CD8-positive, alpha-beta memory T cell (primary cell): ENCODE measurements around the gene ROPN1L. TPM values are rescaled to one million over a fixed set of nuclear protein-coding genes. Genes with fewer than 3 reads are reported as not detected.

ENCODE experiments used
- CTCF ChIA-PET: fragments of 350-600 bp; sonication (Branson Sonifier 250); formaldehyde crosslinking; loops from one replicate; lab custom pipeline; 2021; ENCODE audit warnings: antibody characterized with exemption; lab: Charles Lee
- POLR2A ChIA-PET: fragments of 350-600 bp; sonication (Branson Sonifier 250); formaldehyde crosslinking; loops from one replicate; lab custom pipeline; 2021; ENCODE audit warnings: antibody characterized with exemption; lab: Charles Lee
- DNase-seq, 5 donors: peaks; one replicate each; pipeline versions ENCODE4 v3.0.0 to v3.0.0-alpha.2; 2020 to 2022; ENCODE audit warnings: mixed read lengths in 1 of 5
- H3K27ac ChIP-seq: one replicate; pipeline ENCODE4 v1.7.0; 2013; ENCODE audit warnings: low read depth, mild to moderate bottlenecking, low read length, moderate library complexity
- H3K27me3 ChIP-seq: 2 replicates; pipeline ENCODE4 v1.7.0; 2013; ENCODE audit warnings: low read length, mild to moderate bottlenecking; ENCODE audit not compliant: insufficient read depth, poor library complexity, severe bottlenecking
- H3K36me3 ChIP-seq: 2 replicates; pipeline ENCODE4 v1.7.0; 2013; ENCODE audit warnings: mild to moderate bottlenecking, low read length, moderate library complexity; ENCODE audit not compliant: insufficient read depth
- H3K4me1 ChIP-seq: 2 replicates; pipeline ENCODE4 v1.7.0; 2013; ENCODE audit warnings: mild to moderate bottlenecking, low read length, moderate library complexity; ENCODE audit not compliant: insufficient read depth
- H3K4me3 ChIP-seq: 2 replicates; pipeline ENCODE4 v1.7.0; 2013; ENCODE audit warnings: mild to moderate bottlenecking, low read length
- H3K9me3 ChIP-seq: 2 replicates; pipeline ENCODE4 v1.7.0; 2013; ENCODE audit warnings: mild to moderate bottlenecking, low read length
- H3K27ac Mint-ChIP-seq, 8 donors: one replicate each; pipeline ENCODE4 v1.8.0; 2020 to 2021; ENCODE audit warnings: mixed read lengths in 8 of 8, mild to moderate bottlenecking in 6 of 8, inconsistent platforms in 3 of 8, moderate library complexity in 3 of 8
- H3K27me3 Mint-ChIP-seq, 2 donors: one replicate each; pipeline ENCODE4 v1.8.0; 2020 to 2021; ENCODE audit warnings: mixed read lengths in 2 of 2, mild to moderate bottlenecking in 1 of 2, moderate library complexity in 1 of 2
- H3K36me3 Mint-ChIP-seq, 3 donors: one replicate each; pipeline ENCODE4 v1.8.0; 2020 to 2021; ENCODE audit warnings: mixed read lengths in 3 of 3, inconsistent platforms in 1 of 3, mild to moderate bottlenecking in 1 of 3
- H3K4me1 Mint-ChIP-seq, 3 donors: one replicate each; pipeline ENCODE4 v1.8.0; 2020 to 2021; ENCODE audit warnings: mixed read lengths in 3 of 3, inconsistent platforms in 1 of 3, mild to moderate bottlenecking in 1 of 3
- H3K4me3 Mint-ChIP-seq, 7 donors: one replicate each; pipeline ENCODE4 v1.8.0; 2020 to 2021; ENCODE audit warnings: mixed read lengths in 7 of 7, mild to moderate bottlenecking in 6 of 7, moderate library complexity in 4 of 7, inconsistent platforms in 2 of 7
- H3K9me3 Mint-ChIP-seq, 5 donors: one replicate each; pipeline ENCODE4 v1.8.0; 2020 to 2022; ENCODE audit warnings: mixed read lengths in 5 of 5, mild to moderate bottlenecking in 3 of 5, moderate library complexity in 2 of 5, inconsistent platforms in 1 of 5
- polyA plus RNA-seq: library from polyadenylated mRNA; unstranded; fragments of 300-500 nt; fragmentation: Illumina TruSeq; gene quantifications from one replicate; pipeline ENCODE4 v1.2.3, GENCODE V29; 2021
- total RNA-seq, 2 experiments: library from RNA; stranded (reverse); gene quantifications; one replicate each; pipeline ENCODE4 v1.2.3, GENCODE V29; 2021

The ROPN1L gene
- total and polyA plus RNA-seq, 3 experiments from 2014 or later, result 0.22 to 2.9 TPM; not detected in 1

- H3K4me3 Mint-ChIP-seq, result no peak overlapping the region
- CTCF ChIA-PET, result no interaction called here
- no peaks in the 10 kb centered on the region for H3K36me3 ChIP-seq
- no peaks in the 10 kb centered on the region for H3K4me1 Mint-ChIP-seq
- H3K27ac Mint-ChIP-seq, result peak overlapping the region in 1 of 8 donors; percentile 27
- no peaks in the 10 kb centered on the region for H3K4me1 ChIP-seq
- no peaks in the 10 kb centered on the region for H3K27me3 ChIP-seq
- no peaks in the 10 kb centered on the region for H3K9me3 ChIP-seq
- H3K9me3 Mint-ChIP-seq, result no peaks in the 10 kb centered on the region
- POLR2A ChIA-PET, result no interaction called here
- no peak overlapping the region for H3K27ac ChIP-seq
- no peak for DNase-seq
- peaks cover 6 to 16% of the 10 kb centered on the region in 2 donors for H3K27me3 Mint-ChIP-seq
- no peak overlapping the region for H3K4me3 ChIP-seq
- H3K36me3 Mint-ChIP-seq, result peaks cover 0 to 2% (median 0%) of the 10 kb centered on the region in 3 donors
Measured at GRCh38 chr5:10467281-10468198, 25.9 kb downstream of the ROPN1L start.

DNA sequence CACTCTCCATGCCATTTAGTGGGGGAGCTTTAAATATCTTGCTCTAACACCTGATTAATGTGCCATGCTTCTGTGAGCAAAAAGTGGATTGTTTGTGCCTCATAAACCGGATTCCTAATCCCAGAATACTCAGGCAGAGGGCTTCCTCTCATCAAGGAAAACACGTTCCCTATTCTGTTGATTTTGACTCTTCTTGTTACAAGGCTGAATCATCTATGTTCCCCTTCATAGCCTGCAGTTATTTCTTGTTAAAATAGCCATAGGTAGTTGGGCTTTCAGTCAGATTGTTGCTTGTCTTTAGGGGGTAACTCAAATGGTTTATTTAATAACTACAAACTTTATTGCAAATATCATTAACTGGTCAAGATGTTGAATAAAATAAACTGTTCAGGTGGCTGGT is 26.6 kb downstream of the ROPN1L start:
- CTCF ChIA-PET, result no interaction called here

DNA sequence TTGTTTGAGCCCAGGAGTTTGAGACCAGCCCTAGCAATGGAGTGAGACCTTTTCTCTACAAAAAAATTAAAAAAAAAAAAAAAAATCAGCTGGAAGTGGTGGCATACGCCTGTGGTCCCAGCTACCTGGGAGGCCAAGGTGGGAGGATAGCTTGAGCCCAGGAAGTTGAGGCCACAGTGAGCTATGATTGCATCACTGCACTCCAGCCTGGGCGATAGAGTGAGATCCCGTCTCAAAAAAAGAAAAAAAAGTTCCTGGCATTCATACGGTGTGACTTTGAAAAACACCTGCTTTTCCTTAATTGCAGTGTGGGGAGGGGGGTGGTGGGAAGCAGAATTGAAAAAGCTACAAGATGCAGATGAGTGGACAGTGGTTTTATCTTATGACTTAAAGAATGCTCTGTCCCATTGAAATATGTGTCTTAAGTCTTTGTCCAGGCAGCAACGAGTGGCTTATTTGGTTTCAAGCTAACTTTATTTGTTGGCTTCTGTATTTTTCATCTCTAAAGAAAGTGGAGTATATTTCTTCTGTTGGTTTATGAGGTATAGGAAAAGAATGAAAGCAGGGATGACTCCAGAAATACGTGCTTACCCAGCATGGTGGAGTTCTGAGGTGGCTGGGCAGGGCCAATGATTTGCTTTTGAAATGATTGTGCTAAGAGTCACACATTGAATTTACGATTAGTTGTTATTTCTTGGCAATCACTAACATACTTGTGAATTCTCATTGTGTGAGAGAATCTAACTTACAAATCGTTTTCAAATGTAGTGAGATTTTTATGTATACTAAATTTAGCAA is 27.8 kb downstream of the ROPN1L start:
- Histone ChIP-seq H3K4me3 (no peak overlapping the region), H3K27ac (no peak overlapping the region), H3K36me3 (no peaks in the 10 kb centered on the region), H3K27me3 (no peaks in the 10 kb centered on the region), H3K9me3 (no peaks in the 10 kb centered on the region), H3K4me1 (no peaks in the 10 kb centered on the region)
- Mint-ChIP-seq H3K36me3 (peaks cover 0 to 3% (median 2%) of the 10 kb centered on the region in 3 donors), H3K27me3 (peaks cover 3 to 7% of the 10 kb centered on the region in 2 donors), H3K4me3 (peak overlapping the region in 1 of 7 donors; percentile 40), H3K9me3 (peaks cover 0 to 3% (median 0%) of the 10 kb centered on the region in 5 donors), H3K27ac (no peak overlapping the region), H3K4me1 (no peaks in the 10 kb centered on the region)
- CTCF ChIA-PET, result no interaction called here
- POLR2A ChIA-PET, result no interaction called here
- DNase-seq, result no peak

More for the DNA sequence above, 26.6 kb downstream of the ROPN1L start:
- Mint-ChIP-seq H3K27ac (peak overlapping the region in 1 of 8 donors; percentile 66), H3K27me3 (peaks cover 6 to 16% of the 10 kb centered on the region in 2 donors), H3K36me3 (peaks cover 0 to 2% (median 0%) of the 10 kb centered on the region in 3 donors), H3K4me1 (no peaks in the 10 kb centered on the region), H3K4me3 (no peak overlapping the region), H3K9me3 (no peaks in the 10 kb centered on the region)
- DNase-seq, result no peak
- POLR2A ChIA-PET, result no interaction called here
- H3K4me3 ChIP-seq, result no peak overlapping the region
- no peaks in the 10 kb centered on the region for H3K36me3 ChIP-seq
- H3K4me1 ChIP-seq, result no peaks in the 10 kb centered on the region
- no peak overlapping the region for H3K27ac ChIP-seq
- H3K9me3 ChIP-seq, result no peaks in the 10 kb centered on the region
- H3K27me3 ChIP-seq, result no peaks in the 10 kb centered on the region

DNA sequence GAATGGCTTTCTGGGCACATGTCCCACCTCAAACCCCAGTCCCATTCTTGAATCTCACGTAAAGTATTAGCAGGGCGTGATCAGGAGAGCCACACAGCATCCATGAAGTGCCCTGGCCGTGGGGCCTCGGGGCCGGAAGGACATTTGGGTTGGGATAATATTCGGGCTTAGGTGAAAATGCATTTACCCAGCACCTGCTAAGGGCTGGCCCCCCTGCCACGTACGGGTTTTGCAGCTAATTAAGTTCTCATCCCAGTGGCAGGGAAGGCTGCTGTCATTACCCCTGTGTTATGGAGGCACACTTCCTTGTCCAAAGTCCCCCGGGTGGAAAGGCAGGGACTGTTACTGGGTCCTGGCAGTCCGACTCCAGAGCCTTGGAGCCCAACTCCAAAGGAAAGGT is 29.0 kb downstream of the ROPN1L start:
- CTCF ChIA-PET, result no interaction called here

DNA sequence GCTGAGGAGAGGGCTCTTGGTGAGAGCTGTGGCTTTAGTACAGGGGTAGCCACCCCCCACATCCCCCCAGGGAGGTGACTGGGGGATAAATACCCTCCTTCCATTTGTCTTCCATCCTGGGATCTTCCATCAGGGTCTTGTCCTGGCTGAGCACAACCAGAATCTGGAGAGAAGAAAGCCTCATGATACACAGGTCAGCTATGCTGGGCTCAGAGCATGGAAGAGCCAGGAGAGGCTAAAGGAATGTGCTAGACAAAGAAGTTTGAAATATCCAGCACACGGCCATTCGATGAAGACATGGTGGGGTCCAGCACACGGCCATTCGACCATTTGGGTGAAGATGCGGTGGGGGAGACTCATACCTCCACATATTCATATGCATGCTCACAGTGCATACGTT is 30.0 kb downstream of the ROPN1L start:
- H3K4me3 Mint-ChIP-seq, result no peak overlapping the region
- POLR2A ChIA-PET, result no interaction called here
- CTCF ChIA-PET, result no interaction called here
- peaks cover 0 to 7% (median 3%) of the 10 kb centered on the region in 5 donors for H3K9me3 Mint-ChIP-seq
- H3K27me3 Mint-ChIP-seq, result peaks cover 3% of the 10 kb centered on the region in 2 donors
- peaks cover 0 to 21% (median 2%) of the 10 kb centered on the region in 3 donors for H3K36me3 Mint-ChIP-seq
- Histone ChIP-seq H3K27ac (no peak overlapping the region), H3K9me3 (no peaks in the 10 kb centered on the region), H3K4me1 (no peaks in the 10 kb centered on the region), H3K27me3 (no peaks in the 10 kb centered on the region), H3K4me3 (no peak overlapping the region), H3K36me3 (no peaks in the 10 kb centered on the region)
- no peak for DNase-seq
- no peaks in the 10 kb centered on the region for H3K4me1 Mint-ChIP-seq
- no peak overlapping the region for H3K27ac Mint-ChIP-seq

More for the DNA sequence above, 29.0 kb downstream of the ROPN1L start:
- no peaks in the 10 kb centered on the region for H3K36me3 ChIP-seq
- POLR2A ChIA-PET, result no interaction called here
- H3K27ac ChIP-seq, result no peak overlapping the region
- no peaks in the 10 kb centered on the region for H3K4me1 ChIP-seq
- no peaks in the 10 kb centered on the region for H3K27me3 ChIP-seq
- H3K27ac Mint-ChIP-seq, result no peak overlapping the region
- no peak for DNase-seq
- H3K4me1 Mint-ChIP-seq, result no peaks in the 10 kb centered on the region
- no peak overlapping the region for H3K4me3 Mint-ChIP-seq
- H3K9me3 Mint-ChIP-seq, result peaks cover 0 to 7% (median 3%) of the 10 kb centered on the region in 5 donors
- H3K4me3 ChIP-seq, result no peak overlapping the region
- peaks cover 3 to 4% of the 10 kb centered on the region in 2 donors for H3K27me3 Mint-ChIP-seq
- H3K9me3 ChIP-seq, result no peaks in the 10 kb centered on the region
- H3K36me3 Mint-ChIP-seq, result peaks cover 0 to 13% (median 2%) of the 10 kb centered on the region in 3 donors

DNA sequence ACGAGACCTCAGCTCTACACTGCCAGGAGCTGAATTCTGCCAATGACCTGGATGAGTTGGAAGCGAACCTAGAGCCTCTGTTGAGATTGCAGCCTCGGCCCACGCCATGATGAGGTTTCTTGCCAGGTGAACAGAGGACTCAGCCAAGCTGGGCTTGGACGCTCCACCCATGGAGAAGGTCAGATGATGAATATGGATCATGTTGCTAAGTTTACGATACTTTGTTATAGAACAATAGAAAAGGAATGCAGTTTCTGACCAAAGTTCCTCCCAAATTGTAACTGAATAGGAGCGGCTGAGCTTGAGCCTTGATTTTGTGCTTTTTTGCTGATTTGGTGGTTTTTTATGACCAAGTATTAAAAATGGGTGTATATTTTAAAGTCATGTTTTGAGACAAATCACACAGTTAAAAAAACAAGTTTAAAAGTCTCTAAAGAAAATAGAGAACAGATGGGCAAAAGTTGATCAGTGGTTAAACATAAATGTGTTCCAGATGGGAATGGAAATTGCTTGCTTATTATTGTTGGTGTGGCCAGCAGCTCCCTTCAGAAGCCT is 32.9 kb downstream of the ROPN1L start:
- no peak for DNase-seq
- Histone ChIP-seq H3K9me3 (no peaks in the 10 kb centered on the region), H3K36me3 (no peaks in the 10 kb centered on the region), H3K27ac (no peak overlapping the region), H3K4me3 (no peak overlapping the region), H3K27me3 (no peaks in the 10 kb centered on the region), H3K4me1 (no peaks in the 10 kb centered on the region)
- peaks cover 0 to 23% (median 2%) of the 10 kb centered on the region in 3 donors for H3K36me3 Mint-ChIP-seq
- H3K4me1 Mint-ChIP-seq, result no peaks in the 10 kb centered on the region
- ChIA-PET CTCF (no interaction called here), POLR2A (no interaction called here)
- peaks cover 0 to 7% (median 3%) of the 10 kb centered on the region in 5 donors for H3K9me3 Mint-ChIP-seq
- H3K27ac Mint-ChIP-seq, result no peak overlapping the region
- H3K4me3 Mint-ChIP-seq, result no peak overlapping the region
- H3K27me3 Mint-ChIP-seq, result peaks cover 3 to 12% of the 10 kb centered on the region in 2 donors

- Histone ChIP-seq H3K27ac (no peak overlapping the region), H3K4me3 (no peak overlapping the region), H3K36me3 (no peaks in the 10 kb centered on the region), H3K9me3 (no peaks in the 10 kb centered on the region), H3K4me1 (no peaks in the 10 kb centered on the region), H3K27me3 (no peaks in the 10 kb centered on the region)
- POLR2A ChIA-PET, result no interaction called here
- Mint-ChIP-seq H3K4me1 (no peaks in the 10 kb centered on the region), H3K27me3 (peaks cover 2 to 15% of the 10 kb centered on the region in 2 donors), H3K9me3 (peaks cover 0 to 7% (median 3%) of the 10 kb centered on the region in 5 donors), H3K4me3 (no peak overlapping the region), H3K36me3 (peaks cover 0 to 23% (median 2%) of the 10 kb centered on the region in 3 donors), H3K27ac (peak overlapping the region in 1 of 8 donors; percentile 17)
- CTCF ChIA-PET, result interaction anchor here (1.2 kb wide), 1 partner anchor 14 kb away, joined by 3 read pairs; no protein-coding TSS in a partner anchor
- no peak for DNase-seq
Measured at GRCh38 chr5:10475931-10476676, 34.4 kb downstream of the ROPN1L start.
